HEK293 (cell line): ENCODE measurements around the gene PLXND1.

Source experiments
- CTCF ChIA-PET: fragments of 350-600 bp; formaldehyde crosslinking; extraction: SDS; loops from one replicate; lab custom pipeline; 2021; ENCODE audit warnings: antibody characterized with exemption; lab: Yijun Ruan, JAX
- POLR2A ChIA-PET: fragments of 300-600 bp; formaldehyde crosslinking; extraction: SDS; loops from one replicate; lab custom pipeline; 2020; ENCODE audit warnings: antibody characterized with exemption, inconsistent platforms; lab: Yijun Ruan, JAX
- H3K27ac ChIP-seq: fragments of 200-500 bp; sonication (Bioruptor generic); 2 replicates; pipeline ENCODE4 v1.5.1; 2014; ENCODE audit warnings: low read depth, low read length, control low read depth, inconsistent platforms; ENCODE audit errors: extremely low read depth
- H3K36me3 ChIP-seq, 2 experiments: fragments of 200-500 bp in 1 of 2; sonication (Bioruptor generic) in 1 of 2; 1 replicate in 1 of 2; 2 replicates in 1 of 2; pipeline ENCODE4 v1.5.1; 2014 to 2017; ENCODE audit warnings: inconsistent platforms in 2 of 2, low read length in 2 of 2; ENCODE audit not compliant: control insufficient read depth in 2 of 2, insufficient read depth in 1 of 2
- H3K4me1 ChIP-seq: fragments of 200-500 bp; sonication (Bioruptor generic); 2 replicates; pipeline ENCODE4 v1.5.1; 2014; ENCODE audit warnings: mild to moderate bottlenecking, low read length, inconsistent platforms; ENCODE audit not compliant: control insufficient read depth, insufficient read depth
- H3K4me3 ChIP-seq: 2 replicates; pipeline ENCODE4 v1.5.1; 2011; ENCODE audit warnings: low read depth, mild to moderate bottlenecking, control low read depth, low read length, moderate library complexity
- H3K9me3 ChIP-seq: fragments of 200-500 bp; sonication (Bioruptor generic); 2 replicates; pipeline ENCODE4 v1.5.1; 2014; ENCODE audit warnings: low read depth, low read length, inconsistent platforms; ENCODE audit not compliant: control insufficient read depth, insufficient read depth
- HOXC10 ChIP-seq: sonication (generic); formaldehyde crosslinking; IDR thresholded peaks from 2 replicates; pipeline ENCODE4 v1.8.1; 2023; ENCODE audit warnings: mild to moderate bottlenecking, missing genetic modification reagents
- KLF1 ChIP-seq: fragments of 450-650 bp; formaldehyde crosslinking; IDR thresholded peaks from 2 replicates; pipeline ENCODE4 v1.5.1; 2016; ENCODE audit warnings: missing biosample characterization, missing genetic modification characterization
- PATZ1 ChIP-seq: fragments of 450-650 bp; formaldehyde crosslinking; IDR thresholded peaks from 2 replicates; pipeline ENCODE4 v1.5.1; 2016; ENCODE audit warnings: missing biosample characterization, missing genetic modification characterization
- PRDM10 ChIP-seq: fragments of 450-650 bp; formaldehyde crosslinking; IDR thresholded peaks from 2 replicates; pipeline ENCODE4 v1.5.1; 2016; ENCODE audit warnings: missing biosample characterization, missing genetic modification characterization
- SCRT2 ChIP-seq: fragments of 450-650 bp; formaldehyde crosslinking; IDR thresholded peaks from 2 replicates; pipeline ENCODE4 v1.5.1; 2016; ENCODE audit warnings: missing biosample characterization, missing genetic modification characterization
- WT1 ChIP-seq: fragments of 450-650 bp; formaldehyde crosslinking; IDR thresholded peaks from 2 replicates; pipeline ENCODE4 v1.5.1; 2016; ENCODE audit warnings: missing biosample characterization, missing genetic modification characterization
- ZBTB20 ChIP-seq: fragments of 450-650 bp; formaldehyde crosslinking; IDR thresholded peaks from 2 replicates; pipeline ENCODE4 v1.5.1; 2016; ENCODE audit warnings: missing biosample characterization, missing genetic modification characterization
- ZBTB8A ChIP-seq: fragments of 450-650 bp; formaldehyde crosslinking; IDR thresholded peaks from 2 replicates; pipeline ENCODE4 v1.5.1; 2016; ENCODE audit warnings: missing biosample characterization, missing genetic modification characterization
- ZFP69B ChIP-seq: fragments of 450-650 bp; formaldehyde crosslinking; IDR thresholded peaks from 2 replicates; pipeline ENCODE4 v1.5.1; 2016; ENCODE audit warnings: missing biosample characterization, missing genetic modification characterization
- ZNF155 ChIP-seq: fragments of 450-650 bp; formaldehyde crosslinking; IDR thresholded peaks from 2 replicates; pipeline ENCODE4 v1.5.1; 2016; ENCODE audit warnings: missing biosample characterization, missing genetic modification characterization
- ZNF239 ChIP-seq: fragments of 450-650 bp; formaldehyde crosslinking; IDR thresholded peaks from 2 replicates; pipeline ENCODE4 v1.5.1; 2016; ENCODE audit warnings: missing biosample characterization, missing genetic modification characterization
- ZNF274 ChIP-seq, 2 experiments: fragments of 200-500 bp in 1 of 2; fragments of 450-650 bp in 1 of 2; sonication (Bioruptor generic) in 1 of 2; formaldehyde crosslinking in 1 of 2; IDR thresholded peaks; 2 replicates each; pipeline versions ENCODE4 v1.5.1 to v1.6.1; 2014 to 2016; ENCODE audit warnings: borderline replicate concordance in 1 of 2, inconsistent platforms in 1 of 2, low read length in 1 of 2, missing biosample characterization in 1 of 2, missing genetic modification characterization in 1 of 2
- ZNF416 ChIP-seq: fragments of 450-650 bp; formaldehyde crosslinking; IDR thresholded peaks from 2 replicates; pipeline ENCODE4 v1.5.1; 2016; ENCODE audit warnings: missing biosample characterization, missing genetic modification characterization
- ZNF518A ChIP-seq: fragments of 450-650 bp; formaldehyde crosslinking; conservative IDR thresholded peaks from 2 replicates; pipeline ENCODE4 v1.5.1; 2016; ENCODE audit warnings: low read depth, missing biosample characterization, missing genetic modification characterization
- ZNF571 ChIP-seq: fragments of 450-650 bp; formaldehyde crosslinking; IDR thresholded peaks from 2 replicates; pipeline ENCODE4 v1.5.0; 2017; ENCODE audit warnings: missing biosample characterization, missing genetic modification characterization
- ZNF664 ChIP-seq: fragments of 450-650 bp; formaldehyde crosslinking; IDR thresholded peaks from 2 replicates; pipeline ENCODE4 v1.5.1; 2016; ENCODE audit warnings: missing biosample characterization, missing genetic modification characterization
- ZNF768 ChIP-seq: fragments of 450-650 bp; formaldehyde crosslinking; IDR thresholded peaks from 2 replicates; pipeline ENCODE4 v1.5.1; 2018; ENCODE audit warnings: missing biosample characterization, mild to moderate bottlenecking, missing genetic modification characterization

Gene PLXND1

GRCh38 chr3:129603991-129604749, 2.3 kb downstream of the PLXND1 start:
- CTCF ChIA-PET: interaction anchor here (0.5 to 1.1 kb wide), 3 partner anchors 23 to 221 kb away, joined by 3 read pairs; no protein-coding TSS in a partner anchor
- H3K4me3 ChIP-seq: peak overlapping the region; percentile 43
- POLR2A ChIA-PET: no interaction called here
- H3K27ac ChIP-seq: no peak overlapping the region
- peak; percentile 96 for TF ChIP-seq ZNF664 (tag by site-specific recombination)
- TF ChIP-seq ZNF768: peak; percentile 91
- TF ChIP-seq WT1 (tag by site-specific recombination): no peak
- TF ChIP-seq SCRT2 (tag by site-specific recombination): 0 out of 2 replicates have a peak, but pooled peaks have one; percentile 37
- no peak for TF ChIP-seq HOXC10 (CRISPR knock-in tag)
- TF ChIP-seq ZNF518A (tag by site-specific recombination): no peak
- peak; percentile 40; the same call in 1 of the 2 replicates for TF ChIP-seq PATZ1 (tag by site-specific recombination)
- no peaks in the 10 kb centered on the region for H3K36me3 ChIP-seq
- no peaks in the 10 kb centered on the region for H3K4me1 ChIP-seq
- no peaks in the 10 kb centered on the region for H3K9me3 ChIP-seq

GRCh38 chr3:129603561-129603942, 2.9 kb downstream of the PLXND1 start:
- POLR2A ChIA-PET: no interaction called here
- H3K4me3 ChIP-seq: no peak overlapping the region

More at GRCh38 chr3:129603561-129603942, 2.9 kb downstream of the PLXND1 start:
- peak; percentile 41; the same call in 1 of the 2 replicates for TF ChIP-seq ZBTB8A (tag by site-specific recombination)
- 0 out of 2 replicates have a peak, but pooled peaks have one; percentile 15 for TF ChIP-seq ZFP69B (tag by site-specific recombination)
- TF ChIP-seq ZNF274 (IDR thresholded peaks at IDR 0.05; ENCODE audit: low read length): no peak
- no peak for TF ChIP-seq ZNF274 (tag by site-specific recombination; IDR thresholded peaks at IDR 0.05; ENCODE audit: borderline replicate concordance)
- no peak for TF ChIP-seq ZNF571 (tag by site-specific recombination)
- 0 out of 2 replicates have a peak, but pooled peaks have one; percentile 12 for TF ChIP-seq PRDM10 (tag by site-specific recombination)
- no peak for TF ChIP-seq ZNF239 (tag by site-specific recombination)
- TF ChIP-seq ZBTB20: peak; percentile 65
- no peak for TF ChIP-seq ZNF155 (tag by site-specific recombination)
- TF ChIP-seq KLF1: no peak
- no peak for TF ChIP-seq ZNF416 (tag by site-specific recombination)
- TF ChIP-seq, all 188 proteins: peak for 4
- H3K9me3 ChIP-seq: no peaks in the 10 kb centered on the region
- H3K27ac ChIP-seq: no peak overlapping the region
- no peaks in the 10 kb centered on the region for H3K4me1 ChIP-seq
- CTCF ChIA-PET: interaction anchor here (0.6 to 1.1 kb wide), 2 partner anchors 24 to 222 kb away, joined by 3 read pairs; no protein-coding TSS in a partner anchor
- H3K36me3 ChIP-seq: no peaks in the 10 kb centered on the region
